ENCODE measurements around the gene MN1.

DNA sequence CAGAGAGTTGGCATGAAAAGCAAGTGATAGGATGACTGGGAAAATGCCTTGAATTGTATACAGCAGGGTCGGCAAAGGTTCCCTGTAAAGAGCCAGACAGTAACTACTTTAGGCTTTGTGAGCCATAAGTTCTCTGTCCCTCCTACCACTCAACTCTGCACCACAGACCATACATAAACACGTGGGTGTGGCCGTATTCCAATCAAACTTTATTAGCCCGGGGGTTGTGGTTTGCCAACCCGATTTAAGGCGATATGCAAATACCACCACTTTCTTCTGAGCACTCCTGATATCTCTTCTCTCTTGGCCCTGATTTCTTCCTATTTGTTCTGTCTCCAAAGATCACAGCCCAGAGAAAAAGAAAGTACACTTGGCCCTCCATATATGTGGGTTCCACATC, 87.5 kb downstream of the MN1 start:
- no peak for TF ChIP-seq CTCF (IDR thresholded peaks at IDR 0.05)
- TF ChIP-seq POLR2A (IDR thresholded peaks at IDR 0.05) = no peak

All from vagina (tissue), 2 donors.